ENCODE results near the gene MED4.

MED4 gene

GRCh38 chr13:48094781-48095502 is at the start of gene MED4:
Gene MED4 (minus strand): TSS chr13:48095104. CDS start chr13:48095078, 26 bp downstream.
- DNase-seq, result peak; percentile 96

- peak; percentile 36 for DNase-seq
These were observed 49.6 kb upstream of the MED4 start for GRCh38 chr13:48144413-48145035.

- DNase-seq, result no peak
These were observed 47.5 kb upstream of the MED4 start for GRCh38 chr13:48142436-48142835.

- DNase-seq, result no peak
These were observed 43.4 kb upstream of the MED4 start for GRCh38 chr13:48138270-48138669.

- DNase-seq, result no peak
These were observed 38.1 kb upstream of the MED4 start for GRCh38 chr13:48132961-48133360.

GRCh38 chr13:48131533-48131932 is 36.6 kb upstream of the MED4 start:
- no peak for DNase-seq

GRCh38 chr13:48126944-48127830 is 32.3 kb upstream of the MED4 start:
- DNase-seq, result peak; percentile 80

- no peak for DNase-seq
These were observed 30.9 kb upstream of the MED4 start for GRCh38 chr13:48125794-48126228.

- DNase-seq, result no peak
These were observed 28.9 kb upstream of the MED4 start for GRCh38 chr13:48123812-48124211.

GRCh38 chr13:48121733-48122132 is 26.8 kb upstream of the MED4 start:
- DNase-seq, result no peak

GRCh38 chr13:48120241-48120640 is 25.3 kb upstream of the MED4 start:
- no peak for DNase-seq

- no peak for DNase-seq
These were observed 23.1 kb upstream of the MED4 start for GRCh38 chr13:48118030-48118429.

- DNase-seq, result no peak
These were observed 21.9 kb upstream of the MED4 start for GRCh38 chr13:48116808-48117207.

GRCh38 chr13:48113756-48114130 is 18.8 kb upstream of the MED4 start:
- no peak for DNase-seq

GRCh38 chr13:48112896-48113755 is 18.2 kb upstream of the MED4 start:
- no peak for DNase-seq

- no peak for DNase-seq
These were observed 16.2 kb upstream of the MED4 start for GRCh38 chr13:48110931-48111721.

GRCh38 chr13:48110132-48110868 is 15.4 kb upstream of the MED4 start:
- no peak for DNase-seq

- DNase-seq, result no peak
These were observed 13.2 kb upstream of the MED4 start for GRCh38 chr13:48108106-48108505.

- DNase-seq, result no peak
These were observed 2.9 kb upstream of the MED4 start for GRCh38 chr13:48097793-48098192.

- DNase-seq, result no peak
These were observed 1.8 kb upstream of the MED4 start for GRCh38 chr13:48096670-48097069.

GRCh38 chr13:48094404-48094780 is 512 bp downstream of the MED4 start:
- DNase-seq, result no peak
